K562 (cell line): ENCODE data around the gene ABHD16A. TPM values are rescaled to one million over a fixed set of nuclear protein-coding genes. Genes with fewer than 3 reads are reported as not detected.

Experiments used
- DPF2 ChIP-seq: fragments of 450-650 bp; IDR thresholded peaks from 2 replicates; pipeline ENCODE4 v1.6.1; 2016
- ELF2 ChIP-seq: fragments of 250-450 bp; sonication (Bioruptor Pico); IDR thresholded peaks from 2 replicates; pipeline ENCODE4 v1.5.0; 2021; ENCODE audit warnings: mild to moderate bottlenecking
- HEY1 ChIP-seq: fragments of 250-450 bp; sonication (Bioruptor Pico); IDR thresholded peaks from 2 replicates; pipeline ENCODE4 v1.5.0; 2020; ENCODE audit warnings: mild to moderate bottlenecking, moderate library complexity, borderline replicate concordance
- ILF3 ChIP-seq: fragments of 450-650 bp; IDR thresholded peaks from 2 replicates; pipeline ENCODE4 v1.6.1; 2018; ENCODE audit warnings: antibody characterized with exemption, mild to moderate bottlenecking, moderate library complexity, borderline replicate concordance
- NCOA1 ChIP-seq: fragments of 450-650 bp; IDR thresholded peaks from 2 replicates; pipeline ENCODE4 v1.6.1; 2016; ENCODE audit warnings: low read depth
- PRMT5 ChIP-seq: sonication (generic); formaldehyde crosslinking; IDR thresholded peaks from 2 replicates; pipeline ENCODE4 v1.5.0; 2020; ENCODE audit warnings: missing genetic modification reagents
- SMAD1 ChIP-seq: fragments of 150-350 bp; IDR thresholded peaks from 2 replicates; pipeline ENCODE4 v1.6.1; 2014; ENCODE audit warnings: low read length, low read depth; ENCODE audit not compliant: partially characterized antibody
- ZBED1 ChIP-seq: IDR thresholded peaks from 2 replicates; pipeline ENCODE4 v1.6.1; 2014
- ZBTB17 ChIP-seq: fragments of 450-650 bp; formaldehyde crosslinking; IDR thresholded peaks from 2 replicates; pipeline ENCODE4 v1.4.0; 2020; ENCODE audit warnings: mild to moderate bottlenecking
- ZNF133 ChIP-seq: fragments of 250-450 bp; sonication (Bioruptor Pico); IDR thresholded peaks from 2 replicates; pipeline ENCODE4 v1.4.0; 2020; ENCODE audit warnings: mild to moderate bottlenecking
- ZNF644 ChIP-seq: fragments of 200-800 bp; sonication (Bioruptor generic); IDR thresholded peaks from 2 replicates; pipeline ENCODE4 v1.6.1; 2016; ENCODE audit warnings: low read depth, missing genetic modification characterization, missing compliant biosample characterization
- ZNF717 ChIP-seq: fragments of 250-450 bp; sonication (Bioruptor Pico); IDR thresholded peaks from 2 replicates; pipeline ENCODE4 v1.5.0; 2021
- ZSCAN32 ChIP-seq: fragments of 450-650 bp; formaldehyde crosslinking; IDR thresholded peaks from 2 replicates; pipeline ENCODE4 v1.4.0; 2020; ENCODE audit warnings: mild to moderate bottlenecking, moderate library complexity
- ZZZ3 ChIP-seq: fragments of 450-650 bp; IDR thresholded peaks from 2 replicates; pipeline ENCODE4 v1.6.1; 2016; ENCODE audit warnings: antibody characterized with exemption, mild to moderate bottlenecking, moderate library complexity
- polyA plus RNA-seq, 8 experiments: library from polyadenylated mRNA; depleted of rRNA in 4 of 8; stranded (reverse) in 5 of 8; unstranded in 3 of 8; fragments of >200 nt; fragmentation: Nextera tagmentation in 2 of 8; fragmentation: Illumina TruSeq in 1 of 8; extraction: Ambion mirVana in 2 of 8; extraction: Trizol in 1 of 8; gene quantifications; 2 replicates each; pipeline versions ENCODE4 v1.2.1 to v1.2.3, GENCODE V29; 2011 to 2014; ENCODE audit warnings: inconsistent platforms in 1 of 8, missing spikeins in 1 of 8
- total RNA-seq, 7 experiments: library from RNA; depleted of rRNA in 6 of 7; stranded (reverse); fragments of >200 nt in 6 of 7; fragmentation: Illumina TruSeq in 2 of 7; extraction: Trizol in 2 of 7; gene quantifications; 2 replicates each; pipeline versions ENCODE4 v1.2.1 to v1.2.3, GENCODE V29; 2011 to 2021; ENCODE audit warnings: low replicate concordance in 1 of 7
- TF ChIP-seq, protein P1 (sequence below): sonication (generic); formaldehyde crosslinking; IDR thresholded peaks from 2 replicates; pipeline ENCODE4 v1.8.1; 2023; ENCODE audit warnings: mild to moderate bottlenecking, missing genetic modification reagents
- TF ChIP-seq, protein P2 (sequence below): fragments of 450-650 bp; formaldehyde crosslinking; IDR thresholded peaks from 2 replicates; pipeline ENCODE4 v1.4.0; 2022; ENCODE audit warnings: missing genetic modification characterization
- TF ChIP-seq, protein P3 (sequence below), 2 experiments: IDR thresholded peaks; 2 replicates each; pipeline ENCODE4 v1.6.1; 2012; ENCODE audit warnings: improper control_type of control experiment in 2 of 2, low read depth in 2 of 2, low read length in 2 of 2, borderline replicate concordance in 1 of 2
- TF ChIP-seq, protein P4 (sequence below), 2 experiments: fragments of 450-650 bp in 1 of 2; IDR thresholded peaks; 2 replicates each; pipeline ENCODE4 v1.6.1; 2011 to 2017; ENCODE audit warnings: low read depth in 2 of 2, antibody characterized with exemption in 1 of 2, borderline replicate concordance in 1 of 2, low read length in 1 of 2, mild to moderate bottlenecking in 1 of 2, mixed read lengths in 1 of 2; ENCODE audit not compliant: control insufficient read depth in 1 of 2

The ABHD16A gene
- total and polyA plus RNA-seq, 9 of the 15 experiments (the other 6 are each of a cell fraction or from before 2014, with no cell fraction given) = 25.8 to 120 (median 81.6) TPM

DNA sequence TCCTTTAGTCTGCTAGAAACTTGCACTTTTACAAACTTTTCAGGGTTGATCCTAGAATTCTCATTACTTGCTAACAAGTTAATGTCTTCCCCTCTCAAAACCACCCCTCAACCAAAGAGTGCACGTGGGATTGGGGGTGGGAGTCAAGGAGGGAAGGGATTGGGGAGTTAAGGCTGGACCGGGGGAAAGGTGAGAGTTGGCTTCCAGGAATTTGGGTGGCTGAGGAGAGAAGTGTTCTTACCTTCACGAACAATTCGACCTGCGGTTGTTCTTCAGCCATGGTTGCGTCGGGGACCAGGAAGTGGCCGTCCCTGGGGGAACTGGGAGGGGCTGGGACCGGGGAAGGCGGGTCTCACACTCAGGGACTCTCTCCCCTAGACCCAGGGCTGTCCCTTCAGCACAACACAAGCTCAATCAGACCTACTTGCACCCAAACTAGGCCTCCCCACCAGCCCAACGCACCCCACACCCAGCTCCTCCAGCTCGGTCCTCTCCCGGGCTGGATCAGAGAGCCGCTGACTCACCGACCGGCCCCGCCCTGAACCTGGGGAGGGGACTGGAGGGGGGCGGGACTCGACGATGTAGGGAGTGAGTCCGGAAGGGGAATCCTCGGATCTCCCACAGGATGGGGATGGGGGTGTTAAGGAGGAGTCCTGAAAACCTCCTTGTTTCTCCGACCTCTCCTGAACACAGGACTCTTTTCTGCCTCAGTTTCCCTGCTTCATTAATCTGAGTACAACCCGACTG is 33.1 kb upstream of the ABHD16A start, which contains the start of gene CLIC1 (continued):
- no peak for TF ChIP-seq ZNF133 (CRISPR knock-in tag)
- TF ChIP-seq ZNF644 (tag) = no peak
- peak; percentile 78; the same call in 1 of the 2 replicates for TF ChIP-seq ZBTB17
- peak; percentile 56 for TF ChIP-seq ZNF717
- TF ChIP-seq, protein P1, sequence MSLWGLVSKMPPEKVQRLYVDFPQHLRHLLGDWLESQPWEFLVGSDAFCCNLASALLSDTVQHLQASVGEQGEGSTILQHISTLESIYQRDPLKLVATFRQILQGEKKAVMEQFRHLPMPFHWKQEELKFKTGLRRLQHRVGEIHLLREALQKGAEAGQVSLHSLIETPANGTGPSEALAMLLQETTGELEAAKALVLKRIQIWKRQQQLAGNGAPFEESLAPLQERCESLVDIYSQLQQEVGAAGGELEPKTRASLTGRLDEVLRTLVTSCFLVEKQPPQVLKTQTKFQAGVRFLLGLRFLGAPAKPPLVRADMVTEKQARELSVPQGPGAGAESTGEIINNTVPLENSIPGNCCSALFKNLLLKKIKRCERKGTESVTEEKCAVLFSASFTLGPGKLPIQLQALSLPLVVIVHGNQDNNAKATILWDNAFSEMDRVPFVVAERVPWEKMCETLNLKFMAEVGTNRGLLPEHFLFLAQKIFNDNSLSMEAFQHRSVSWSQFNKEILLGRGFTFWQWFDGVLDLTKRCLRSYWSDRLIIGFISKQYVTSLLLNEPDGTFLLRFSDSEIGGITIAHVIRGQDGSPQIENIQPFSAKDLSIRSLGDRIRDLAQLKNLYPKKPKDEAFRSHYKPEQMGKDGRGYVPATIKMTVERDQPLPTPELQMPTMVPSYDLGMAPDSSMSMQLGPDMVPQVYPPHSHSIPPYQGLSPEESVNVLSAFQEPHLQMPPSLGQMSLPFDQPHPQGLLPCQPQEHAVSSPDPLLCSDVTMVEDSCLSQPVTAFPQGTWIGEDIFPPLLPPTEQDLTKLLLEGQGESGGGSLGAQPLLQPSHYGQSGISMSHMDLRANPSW = 0 out of 2 replicates have a peak, but pooled peaks have one; percentile 2
- no peak for TF ChIP-seq ZBED1
- TF ChIP-seq, protein P2, sequence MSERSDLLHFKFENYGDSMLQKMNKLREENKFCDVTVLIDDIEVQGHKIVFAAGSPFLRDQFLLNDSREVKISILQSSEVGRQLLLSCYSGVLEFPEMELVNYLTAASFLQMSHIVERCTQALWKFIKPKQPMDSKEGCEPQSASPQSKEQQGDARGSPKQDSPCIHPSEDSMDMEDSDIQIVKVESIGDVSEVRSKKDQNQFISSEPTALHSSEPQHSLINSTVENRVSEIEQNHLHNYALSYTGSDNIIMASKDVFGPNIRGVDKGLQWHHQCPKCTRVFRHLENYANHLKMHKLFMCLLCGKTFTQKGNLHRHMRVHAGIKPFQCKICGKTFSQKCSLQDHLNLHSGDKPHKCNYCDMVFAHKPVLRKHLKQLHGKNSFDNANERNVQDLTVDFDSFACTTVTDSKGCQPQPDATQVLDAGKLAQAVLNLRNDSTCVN (CRISPR knock-in tag) = peak; percentile 35; the same call in 1 of the 2 replicates
- peak; percentile 93 for TF ChIP-seq ELF2 (CRISPR knock-in tag)
- no peak for TF ChIP-seq PRMT5 (CRISPR knock-in tag)
- no peak for TF ChIP-seq HEY1 (CRISPR knock-in tag)
- TF ChIP-seq, protein P3, sequence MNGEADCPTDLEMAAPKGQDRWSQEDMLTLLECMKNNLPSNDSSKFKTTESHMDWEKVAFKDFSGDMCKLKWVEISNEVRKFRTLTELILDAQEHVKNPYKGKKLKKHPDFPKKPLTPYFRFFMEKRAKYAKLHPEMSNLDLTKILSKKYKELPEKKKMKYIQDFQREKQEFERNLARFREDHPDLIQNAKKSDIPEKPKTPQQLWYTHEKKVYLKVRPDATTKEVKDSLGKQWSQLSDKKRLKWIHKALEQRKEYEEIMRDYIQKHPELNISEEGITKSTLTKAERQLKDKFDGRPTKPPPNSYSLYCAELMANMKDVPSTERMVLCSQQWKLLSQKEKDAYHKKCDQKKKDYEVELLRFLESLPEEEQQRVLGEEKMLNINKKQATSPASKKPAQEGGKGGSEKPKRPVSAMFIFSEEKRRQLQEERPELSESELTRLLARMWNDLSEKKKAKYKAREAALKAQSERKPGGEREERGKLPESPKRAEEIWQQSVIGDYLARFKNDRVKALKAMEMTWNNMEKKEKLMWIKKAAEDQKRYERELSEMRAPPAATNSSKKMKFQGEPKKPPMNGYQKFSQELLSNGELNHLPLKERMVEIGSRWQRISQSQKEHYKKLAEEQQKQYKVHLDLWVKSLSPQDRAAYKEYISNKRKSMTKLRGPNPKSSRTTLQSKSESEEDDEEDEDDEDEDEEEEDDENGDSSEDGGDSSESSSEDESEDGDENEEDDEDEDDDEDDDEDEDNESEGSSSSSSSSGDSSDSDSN (IDR thresholded peaks at IDR 0.05; ENCODE audit: borderline replicate concordance in 1 of 2, low read depth in 2 of 2, low read length in 2 of 2) = peak in 1 of 2 experiments; percentile 83; a peak in 3 of 4 replicates
- TF ChIP-seq DPF2 = no peak
- TF ChIP-seq, protein P4, sequence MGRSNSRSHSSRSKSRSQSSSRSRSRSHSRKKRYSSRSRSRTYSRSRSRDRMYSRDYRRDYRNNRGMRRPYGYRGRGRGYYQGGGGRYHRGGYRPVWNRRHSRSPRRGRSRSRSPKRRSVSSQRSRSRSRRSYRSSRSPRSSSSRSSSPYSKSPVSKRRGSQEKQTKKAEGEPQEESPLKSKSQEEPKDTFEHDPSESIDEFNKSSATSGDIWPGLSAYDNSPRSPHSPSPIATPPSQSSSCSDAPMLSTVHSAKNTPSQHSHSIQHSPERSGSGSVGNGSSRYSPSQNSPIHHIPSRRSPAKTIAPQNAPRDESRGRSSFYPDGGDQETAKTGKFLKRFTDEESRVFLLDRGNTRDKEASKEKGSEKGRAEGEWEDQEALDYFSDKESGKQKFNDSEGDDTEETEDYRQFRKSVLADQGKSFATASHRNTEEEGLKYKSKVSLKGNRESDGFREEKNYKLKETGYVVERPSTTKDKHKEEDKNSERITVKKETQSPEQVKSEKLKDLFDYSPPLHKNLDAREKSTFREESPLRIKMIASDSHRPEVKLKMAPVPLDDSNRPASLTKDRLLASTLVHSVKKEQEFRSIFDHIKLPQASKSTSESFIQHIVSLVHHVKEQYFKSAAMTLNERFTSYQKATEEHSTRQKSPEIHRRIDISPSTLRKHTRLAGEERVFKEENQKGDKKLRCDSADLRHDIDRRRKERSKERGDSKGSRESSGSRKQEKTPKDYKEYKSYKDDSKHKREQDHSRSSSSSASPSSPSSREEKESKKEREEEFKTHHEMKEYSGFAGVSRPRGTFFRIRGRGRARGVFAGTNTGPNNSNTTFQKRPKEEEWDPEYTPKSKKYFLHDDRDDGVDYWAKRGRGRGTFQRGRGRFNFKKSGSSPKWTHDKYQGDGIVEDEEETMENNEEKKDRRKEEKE (IDR thresholded peaks at IDR 0.05; ENCODE audit: borderline replicate concordance in 1 of 2, control insufficient read depth in 1 of 2, low read depth in 2 of 2, low read length in 1 of 2) = no peak
- peak; percentile 95 for TF ChIP-seq SMAD1
- TF ChIP-seq NCOA1 = no peak
- no peak for TF ChIP-seq ZZZ3
- TF ChIP-seq ZSCAN32 (CRISPR knock-in tag) = no peak; the same call in 1 of the 2 replicates
- TF ChIP-seq ILF3 = no peak
